Neural progenitor cell (in vitro differentiated cells): Measurements from ENCODE around the gene NRAS. TPM values are rescaled to one million over a fixed set of nuclear protein-coding genes. Genes with fewer than 3 reads are reported as not detected.

Source experiments
- DNase-seq: peaks from one replicate; pipeline ENCODE4 v3.0.0-alpha.2; 2016; ENCODE audit warnings: low spot score
- H2AFZ ChIP-seq: fragments of 200-600 bp; sonication (generic); replicated peaks from 2 replicates; pipeline ENCODE4 v1.6.1; 2016; ENCODE audit warnings: antibody characterized with exemption
- H3F3A ChIP-seq: fragments of 200-600 bp; sonication (generic); 2 replicates; pipeline ENCODE4 v1.6.1; 2016; ENCODE audit warnings: antibody characterized with exemption, low read depth
- H3K27ac ChIP-seq: fragments of 200-600 bp; sonication (generic); 2 replicates; pipeline ENCODE4 v1.5.1; 2016; ENCODE audit warnings: mild to moderate bottlenecking
- H3K27me3 ChIP-seq: fragments of 200-600 bp; sonication (generic); 2 replicates; pipeline ENCODE4 v1.6.1; 2016; ENCODE audit warnings: mild to moderate bottlenecking, moderate library complexity
- H3K36me3 ChIP-seq: fragments of 200-600 bp; sonication (generic); 2 replicates; pipeline ENCODE4 v1.5.1; 2016
- H3K4me1 ChIP-seq: fragments of 200-600 bp; sonication (generic); 2 replicates; pipeline ENCODE4 v1.6.1; 2016; ENCODE audit warnings: mixed run types
- H3K4me2 ChIP-seq: fragments of 200-600 bp; sonication (generic); 2 replicates; pipeline ENCODE4 v1.6.1; 2016
- H3K4me3 ChIP-seq: fragments of 200-600 bp; sonication (generic); 2 replicates; pipeline ENCODE4 v1.5.1; 2016
- H3K79me2 ChIP-seq: fragments of 200-600 bp; sonication (generic); 2 replicates; pipeline ENCODE4 v1.6.1; 2016; ENCODE audit warnings: low read depth
- H3K9ac ChIP-seq: fragments of 200-600 bp; sonication (generic); 2 replicates; pipeline ENCODE4 v1.6.1; 2016
- H3K9me3 ChIP-seq: fragments of 200-600 bp; sonication (generic); 2 replicates; pipeline ENCODE4 v1.5.1; 2016; ENCODE audit warnings: low read depth
- H4K20me1 ChIP-seq: fragments of 200-600 bp; sonication (generic); 2 replicates; pipeline ENCODE4 v1.6.1; 2016; ENCODE audit warnings: low read depth
- H3K27ac Mint-ChIP-seq: 3 replicates; pipeline ENCODE4 v1.8.0; 2021; ENCODE audit warnings: mixed read lengths
- H3K27me3 Mint-ChIP-seq: 2 replicates; pipeline ENCODE4 v1.8.0; 2022; ENCODE audit warnings: low read depth, mild to moderate bottlenecking, inconsistent platforms, moderate library complexity, mixed read lengths; ENCODE audit not compliant: insufficient read depth
- H3K36me3 Mint-ChIP-seq: 3 replicates; pipeline ENCODE4 v1.8.0; 2021; ENCODE audit warnings: mixed read lengths
- H3K4me1 Mint-ChIP-seq: 3 replicates; pipeline ENCODE4 v1.8.0; 2021; ENCODE audit warnings: mixed read lengths
- H3K4me3 Mint-ChIP-seq: 3 replicates; pipeline ENCODE4 v1.8.0; 2021; ENCODE audit warnings: mild to moderate bottlenecking, moderate library complexity, mixed read lengths
- H3K9me3 Mint-ChIP-seq: 3 replicates; pipeline ENCODE4 v1.8.0; 2020; ENCODE audit warnings: mixed read lengths
- CTCF ChIP-seq: fragments of 200-600 bp; sonication (generic); IDR thresholded peaks from 2 replicates; pipeline ENCODE4 v1.5.1; 2017; ENCODE audit warnings: antibody characterized with exemption, mild to moderate bottlenecking
- EZH2 ChIP-seq: fragments of 200-600 bp; sonication (generic); IDR thresholded peaks from 2 replicates; pipeline ENCODE4 v1.6.1; 2017; ENCODE audit warnings: antibody characterized with exemption, mild to moderate bottlenecking, moderate library complexity
- EZH2phosphoT487 ChIP-seq: fragments of 200-600 bp; sonication (generic); IDR thresholded peaks from 2 replicates; pipeline ENCODE4 v1.6.1; 2017; ENCODE audit warnings: antibody characterized with exemption
- total RNA-seq: library from RNA; depleted of rRNA; stranded (reverse); fragments of >200 nt; gene quantifications from 2 replicates; pipeline ENCODE4 v1.2.3, GENCODE V29; 2015; ENCODE audit warnings: low replicate concordance

Gene NRAS
- total RNA-seq, 1 donor from 2014 or later: 169 TPM

GRCh38 chr1:114668784-114669561 lies 47.6 kb downstream of the NRAS start:
- H3K79me2 ChIP-seq: no peaks in the 10 kb centered on the region
- peak overlapping the region; percentile 58 for H3K4me3 ChIP-seq
- no peak overlapping the region for H2AFZ ChIP-seq
- H3K27ac Mint-ChIP-seq: no peak overlapping the region
- H3K9me3 ChIP-seq: no peaks in the 10 kb centered on the region
- H3K4me1 ChIP-seq: no peaks in the 10 kb centered on the region
- H3K4me3 Mint-ChIP-seq: peak overlapping the region; percentile 90
- no peak overlapping the region for H3K27ac ChIP-seq
- H3K4me1 Mint-ChIP-seq: peaks cover 4% of the 10 kb centered on the region
- no peaks in the 10 kb centered on the region for H3K9me3 Mint-ChIP-seq
- H3K36me3 Mint-ChIP-seq: no peaks in the 10 kb centered on the region
- no peak for DNase-seq
- no peaks in the 10 kb centered on the region for H3K36me3 ChIP-seq
- H3K9ac ChIP-seq: no peak overlapping the region
- TF ChIP-seq EZH2 (no peak), CTCF (no peak), EZH2phosphoT487 (no peak)
- H3K4me2 ChIP-seq: peak overlapping the region; percentile 88
- H3K27me3 Mint-ChIP-seq: peaks cover 13% of the 10 kb centered on the region
- no peaks in the 10 kb centered on the region for H4K20me1 ChIP-seq
- peaks cover 65% of the 10 kb centered on the region for H3K27me3 ChIP-seq
- peaks cover 8% of the 10 kb centered on the region for H3F3A ChIP-seq

- H3K79me2 ChIP-seq: no peaks in the 10 kb centered on the region
- H3K4me3 Mint-ChIP-seq: peak overlapping the region; percentile 6
- H3K9me3 ChIP-seq: no peaks in the 10 kb centered on the region
- H3K9ac ChIP-seq: no peak overlapping the region
- H3K4me1 Mint-ChIP-seq: peaks cover 4% of the 10 kb centered on the region
- H3K4me2 ChIP-seq: no peak overlapping the region
- H3K4me1 ChIP-seq: no peaks in the 10 kb centered on the region
- H3K36me3 ChIP-seq: no peaks in the 10 kb centered on the region
- no peak for TF ChIP-seq CTCF
- no peak for TF ChIP-seq EZH2phosphoT487
- no peak for TF ChIP-seq EZH2
- H3K27me3 ChIP-seq: peaks cover 60% of the 10 kb centered on the region
- peaks cover 13% of the 10 kb centered on the region for H3K27me3 Mint-ChIP-seq
- no peak overlapping the region for H2AFZ ChIP-seq
- no peak for DNase-seq
- H3K36me3 Mint-ChIP-seq: no peaks in the 10 kb centered on the region
- H3K4me3 ChIP-seq: no peak overlapping the region
- no peaks in the 10 kb centered on the region for H4K20me1 ChIP-seq
- H3K27ac ChIP-seq: no peak overlapping the region
- H3K9me3 Mint-ChIP-seq: no peaks in the 10 kb centered on the region
- H3F3A ChIP-seq: peaks cover 8% of the 10 kb centered on the region
- H3K27ac Mint-ChIP-seq: no peak overlapping the region
Observed at GRCh38 chr1:114668373-114668772, 48.2 kb downstream of the NRAS start.

GRCh38 chr1:114666954-114667353 lies 49.6 kb downstream of the NRAS start:
- no peaks in the 10 kb centered on the region for H3K79me2 ChIP-seq
- H3K9me3 Mint-ChIP-seq: no peaks in the 10 kb centered on the region
- peaks cover 4% of the 10 kb centered on the region for H3K4me1 Mint-ChIP-seq
- H3K36me3 Mint-ChIP-seq: no peaks in the 10 kb centered on the region
- peaks cover 8% of the 10 kb centered on the region for H3F3A ChIP-seq
- peaks cover 46% of the 10 kb centered on the region for H3K27me3 ChIP-seq
- no peak overlapping the region for H3K27ac Mint-ChIP-seq
- no peaks in the 10 kb centered on the region for H3K36me3 ChIP-seq
- TF ChIP-seq CTCF (no peak), EZH2 (no peak), EZH2phosphoT487 (no peak)
- H3K9ac ChIP-seq: no peak overlapping the region
- H3K27me3 Mint-ChIP-seq: peaks cover 13% of the 10 kb centered on the region
- H3K4me2 ChIP-seq: no peak overlapping the region
- no peak overlapping the region for H3K4me3 Mint-ChIP-seq
- no peaks in the 10 kb centered on the region for H3K4me1 ChIP-seq
- H3K4me3 ChIP-seq: no peak overlapping the region
- H2AFZ ChIP-seq: no peak overlapping the region
- H4K20me1 ChIP-seq: no peaks in the 10 kb centered on the region
- no peak for DNase-seq
- H3K27ac ChIP-seq: no peak overlapping the region
- no peaks in the 10 kb centered on the region for H3K9me3 ChIP-seq
